Ishikawa (cell line): ENCODE data around the gene PLPPR4.

ENCODE experiments used
- CEBPB ChIP-seq: IDR thresholded peaks from 2 replicates; pipeline ENCODE4 v1.6.1; 2012
- CREB1 ChIP-seq: IDR thresholded peaks from 2 replicates; pipeline ENCODE4 v1.6.1; 2012; ENCODE audit warnings: low read depth
- EGR1 ChIP-seq: IDR thresholded peaks from 2 replicates; pipeline ENCODE4 v1.6.1; 2012
- EP300 ChIP-seq: IDR thresholded peaks from 2 replicates; pipeline ENCODE4 v1.6.1; 2012; ENCODE audit warnings: borderline replicate concordance
- FOXM1 ChIP-seq: IDR thresholded peaks from 2 replicates; pipeline ENCODE4 v1.6.1; 2012; ENCODE audit warnings: low read depth, borderline replicate concordance
- NFIC ChIP-seq: IDR thresholded peaks from 2 replicates; pipeline ENCODE4 v1.6.1; 2012
- RAD21 ChIP-seq: IDR thresholded peaks from 2 replicates; pipeline ENCODE4 v1.6.1; 2012; ENCODE audit warnings: low read depth
- TAF1 ChIP-seq: IDR thresholded peaks from 2 replicates; pipeline ENCODE4 v1.6.1; 2012; ENCODE audit warnings: low read depth, mild to moderate bottlenecking
- TCF12 ChIP-seq: IDR thresholded peaks from 2 replicates; pipeline ENCODE4 v1.6.1; 2012; ENCODE audit warnings: low read depth
- TEAD4 ChIP-seq: IDR thresholded peaks from 2 replicates; pipeline ENCODE4 v1.6.1; 2012
- YY1 ChIP-seq: IDR thresholded peaks from 2 replicates; pipeline ENCODE4 v1.6.1; 2012; ENCODE audit warnings: low read depth
- ZBTB7A ChIP-seq: IDR thresholded peaks from 2 replicates; pipeline ENCODE4 v1.6.1; 2012; ENCODE audit warnings: low read depth
- TF ChIP-seq, protein P1 (sequence below): IDR thresholded peaks from 2 replicates; pipeline ENCODE4 v1.6.1; 2012
- TF ChIP-seq, protein P2 (sequence below): IDR thresholded peaks from 2 replicates; pipeline ENCODE4 v1.6.1; 2012; ENCODE audit warnings: low read depth, mild to moderate bottlenecking
- TF ChIP-seq, protein P3 (sequence below): IDR thresholded peaks from 2 replicates; pipeline ENCODE4 v1.6.1; 2012

PLPPR4 gene

DNA sequence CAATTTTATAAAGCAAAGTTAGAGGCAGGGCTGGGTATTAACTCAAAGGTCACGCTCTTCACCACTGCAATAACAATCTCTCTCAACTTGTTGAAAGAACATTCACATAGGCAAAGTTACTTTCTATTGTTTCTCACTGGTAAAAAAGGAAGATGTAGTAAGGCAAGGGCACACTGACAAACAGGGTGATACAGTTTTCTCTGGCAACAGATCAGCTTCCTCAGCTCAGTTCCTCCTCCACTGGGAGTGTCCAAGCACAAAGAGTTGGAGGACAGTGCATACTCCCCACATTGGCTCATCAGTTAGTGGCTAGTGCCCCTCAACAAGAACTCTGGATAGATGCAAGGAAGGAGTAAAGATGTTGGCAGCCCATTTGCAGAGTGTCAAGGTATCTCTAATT, 3.7 kb downstream of the PLPPR4 start:
- no peak for TF ChIP-seq YY1
- no peak for TF ChIP-seq EGR1
- no peak for TF ChIP-seq TCF12
- TF ChIP-seq RAD21 = no peak
- TF ChIP-seq TAF1 = no peak
- no peak for TF ChIP-seq CREB1

DNA sequence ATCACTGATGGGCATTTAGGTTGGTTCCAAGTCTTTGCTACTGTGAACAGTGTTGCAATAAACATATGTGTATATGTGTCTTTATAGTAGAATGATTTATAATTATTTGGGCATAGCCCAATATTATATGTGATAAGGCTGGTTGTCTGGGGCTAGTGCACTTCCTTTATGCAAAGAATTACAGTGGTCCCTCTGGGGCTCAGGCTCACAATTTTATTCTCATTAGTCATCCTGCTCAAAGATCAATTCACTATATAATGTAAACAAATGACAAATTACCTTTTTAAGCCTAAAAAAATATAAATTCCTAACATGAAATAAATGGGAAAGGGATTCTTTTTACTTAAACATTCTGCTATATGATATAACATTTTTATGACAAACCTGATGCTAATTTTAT, 5.0 kb downstream of the PLPPR4 start:
- no peak for TF ChIP-seq YY1
- no peak for TF ChIP-seq FOXM1
- TF ChIP-seq, protein P1, sequence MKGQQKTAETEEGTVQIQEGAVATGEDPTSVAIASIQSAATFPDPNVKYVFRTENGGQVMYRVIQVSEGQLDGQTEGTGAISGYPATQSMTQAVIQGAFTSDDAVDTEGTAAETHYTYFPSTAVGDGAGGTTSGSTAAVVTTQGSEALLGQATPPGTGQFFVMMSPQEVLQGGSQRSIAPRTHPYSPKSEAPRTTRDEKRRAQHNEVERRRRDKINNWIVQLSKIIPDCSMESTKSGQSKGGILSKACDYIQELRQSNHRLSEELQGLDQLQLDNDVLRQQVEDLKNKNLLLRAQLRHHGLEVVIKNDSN = no peak
- no peak for TF ChIP-seq TEAD4
- no peak for TF ChIP-seq TCF12
- TF ChIP-seq TAF1 = no peak
- TF ChIP-seq, protein P2, sequence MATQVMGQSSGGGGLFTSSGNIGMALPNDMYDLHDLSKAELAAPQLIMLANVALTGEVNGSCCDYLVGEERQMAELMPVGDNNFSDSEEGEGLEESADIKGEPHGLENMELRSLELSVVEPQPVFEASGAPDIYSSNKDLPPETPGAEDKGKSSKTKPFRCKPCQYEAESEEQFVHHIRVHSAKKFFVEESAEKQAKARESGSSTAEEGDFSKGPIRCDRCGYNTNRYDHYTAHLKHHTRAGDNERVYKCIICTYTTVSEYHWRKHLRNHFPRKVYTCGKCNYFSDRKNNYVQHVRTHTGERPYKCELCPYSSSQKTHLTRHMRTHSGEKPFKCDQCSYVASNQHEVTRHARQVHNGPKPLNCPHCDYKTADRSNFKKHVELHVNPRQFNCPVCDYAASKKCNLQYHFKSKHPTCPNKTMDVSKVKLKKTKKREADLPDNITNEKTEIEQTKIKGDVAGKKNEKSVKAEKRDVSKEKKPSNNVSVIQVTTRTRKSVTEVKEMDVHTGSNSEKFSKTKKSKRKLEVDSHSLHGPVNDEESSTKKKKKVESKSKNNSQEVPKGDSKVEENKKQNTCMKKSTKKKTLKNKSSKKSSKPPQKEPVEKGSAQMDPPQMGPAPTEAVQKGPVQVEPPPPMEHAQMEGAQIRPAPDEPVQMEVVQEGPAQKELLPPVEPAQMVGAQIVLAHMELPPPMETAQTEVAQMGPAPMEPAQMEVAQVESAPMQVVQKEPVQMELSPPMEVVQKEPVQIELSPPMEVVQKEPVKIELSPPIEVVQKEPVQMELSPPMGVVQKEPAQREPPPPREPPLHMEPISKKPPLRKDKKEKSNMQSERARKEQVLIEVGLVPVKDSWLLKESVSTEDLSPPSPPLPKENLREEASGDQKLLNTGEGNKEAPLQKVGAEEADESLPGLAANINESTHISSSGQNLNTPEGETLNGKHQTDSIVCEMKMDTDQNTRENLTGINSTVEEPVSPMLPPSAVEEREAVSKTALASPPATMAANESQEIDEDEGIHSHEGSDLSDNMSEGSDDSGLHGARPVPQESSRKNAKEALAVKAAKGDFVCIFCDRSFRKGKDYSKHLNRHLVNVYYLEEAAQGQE = no peak
- TF ChIP-seq EP300 = no peak
- TF ChIP-seq RAD21 = no peak
- TF ChIP-seq CEBPB = no peak
- no peak for TF ChIP-seq CREB1
- no peak for TF ChIP-seq EGR1
- TF ChIP-seq, protein P3, sequence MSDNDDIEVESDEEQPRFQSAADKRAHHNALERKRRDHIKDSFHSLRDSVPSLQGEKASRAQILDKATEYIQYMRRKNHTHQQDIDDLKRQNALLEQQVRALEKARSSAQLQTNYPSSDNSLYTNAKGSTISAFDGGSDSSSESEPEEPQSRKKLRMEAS = no peak
- no peak for TF ChIP-seq NFIC

DNA sequence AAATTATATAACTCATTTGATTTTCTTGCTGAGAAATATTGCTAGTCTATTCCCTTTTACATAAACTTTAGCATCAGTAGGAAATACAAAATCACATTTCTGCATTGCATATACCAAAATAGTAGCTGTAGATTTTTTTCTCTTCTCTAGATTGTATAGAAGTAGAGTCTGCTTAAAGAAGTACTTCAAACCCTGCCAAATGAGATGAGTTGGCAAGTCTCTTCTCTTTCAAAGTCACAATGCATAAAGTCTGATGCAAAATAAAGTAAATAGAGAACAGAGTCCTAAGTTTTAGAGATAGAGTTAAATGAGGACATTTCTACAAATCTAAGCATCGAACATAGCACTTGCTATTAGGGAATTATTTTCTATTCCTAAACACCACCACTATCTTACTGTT, 6.4 kb downstream of the PLPPR4 start:
- TF ChIP-seq TCF12 = no peak
- TF ChIP-seq RAD21 = no peak
- no peak for TF ChIP-seq EGR1
- TF ChIP-seq, protein P3 = no peak
- TF ChIP-seq ZBTB7A = no peak
- no peak for TF ChIP-seq FOXM1
- no peak for TF ChIP-seq TAF1
- no peak for TF ChIP-seq CEBPB

DNA sequence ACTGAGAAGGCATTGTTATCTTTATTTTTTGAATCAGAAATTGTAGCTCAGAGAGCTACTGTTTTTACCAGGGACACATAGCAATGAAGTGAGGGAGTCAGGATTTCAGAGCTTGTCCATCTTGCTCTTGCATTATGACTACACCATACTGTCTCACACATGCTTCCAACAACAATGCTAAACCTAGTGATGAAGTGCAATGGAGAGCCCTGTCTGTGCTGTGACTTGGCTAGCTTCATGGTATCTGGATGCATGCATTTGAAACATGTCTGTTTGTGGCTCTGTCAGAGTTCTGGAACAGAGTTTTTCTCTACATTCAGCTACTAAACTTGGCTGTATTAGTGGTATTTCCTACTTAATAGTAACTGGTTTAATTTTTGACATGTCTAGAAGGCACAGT, 7.0 kb downstream of the PLPPR4 start:
- no peak for TF ChIP-seq YY1
- no peak for TF ChIP-seq EP300
- TF ChIP-seq FOXM1 = no peak
- TF ChIP-seq CREB1 = no peak
- no peak for TF ChIP-seq EGR1
- TF ChIP-seq, protein P1 = no peak
- TF ChIP-seq CEBPB = no peak
- TF ChIP-seq, protein P3 = no peak
- no peak for TF ChIP-seq TAF1
- TF ChIP-seq RAD21 = no peak
- no peak for TF ChIP-seq TEAD4
- TF ChIP-seq NFIC = no peak
- no peak for TF ChIP-seq TCF12
- TF ChIP-seq, protein P2 = no peak
- no peak for TF ChIP-seq ZBTB7A

DNA sequence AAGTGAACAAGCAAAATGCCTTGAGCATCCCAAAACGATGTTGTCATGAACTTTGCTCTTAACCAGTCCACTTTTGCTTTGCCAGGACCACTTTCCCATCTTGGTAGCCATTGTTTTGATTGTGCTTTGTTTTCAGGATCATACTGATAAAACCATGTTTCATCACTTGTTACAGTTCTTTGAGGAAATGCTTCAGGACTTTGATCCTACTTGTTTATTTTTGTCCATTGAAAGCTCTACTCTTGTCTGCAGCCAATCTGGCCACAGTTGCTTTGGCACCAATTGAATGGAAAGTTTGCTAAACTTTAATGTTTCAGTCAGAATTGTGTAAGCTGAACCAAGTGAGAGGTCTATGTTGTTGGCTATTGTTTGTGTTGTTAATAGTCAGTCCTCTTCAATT, 12.8 kb downstream of the PLPPR4 start:
- TF ChIP-seq, protein P3 = no peak
- no peak for TF ChIP-seq RAD21
- no peak for TF ChIP-seq TAF1
- TF ChIP-seq ZBTB7A = no peak
- no peak for TF ChIP-seq EP300
- TF ChIP-seq CREB1 = no peak
- TF ChIP-seq NFIC = no peak
- TF ChIP-seq YY1 = no peak
- TF ChIP-seq, protein P2 = no peak
- TF ChIP-seq, protein P1 = no peak
- no peak for TF ChIP-seq FOXM1
- no peak for TF ChIP-seq CEBPB
- TF ChIP-seq EGR1 = no peak
- no peak for TF ChIP-seq TEAD4
